Measurements from ENCODE around the gene CAMLG.

DNA sequence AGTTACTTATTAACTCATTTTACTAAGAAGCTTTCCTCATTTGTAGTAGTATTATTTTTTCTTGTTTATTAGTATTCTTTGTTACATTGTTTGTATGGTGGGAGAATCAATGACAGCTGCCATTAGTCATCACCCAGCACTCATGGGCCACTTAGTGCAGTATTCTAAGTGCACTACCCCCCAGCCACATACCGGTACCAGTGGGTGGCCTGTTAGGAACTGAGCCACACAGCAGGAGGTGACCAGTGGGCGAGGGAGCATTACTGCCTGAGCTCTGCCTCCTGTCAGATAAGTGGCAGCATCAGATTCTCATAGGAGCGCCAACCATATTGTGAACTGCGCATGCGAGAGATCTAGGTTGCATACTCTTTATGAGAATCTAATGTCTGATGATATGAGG, 24.2 kb upstream of the CAMLG start:
- TF ChIP-seq CTCF (IDR thresholded peaks at IDR 0.05) (no peak), POLR2A (IDR thresholded peaks at IDR 0.05) (no peak)
